ENCODE data around the gene ATRNL1.

- TF ChIP-seq EZH2phosphoT487 (IDR thresholded peaks at IDR 0.05) = no peak
- no peak for TF ChIP-seq CTCF (IDR thresholded peaks at IDR 0.05)
Observed at GRCh38 chr10:115103700-115104099, 10.5 kb downstream of the ATRNL1 start.
